ENCODE data around the gene PC.

Gene PC

GRCh38 chr11:66845143-66845875 lies 112.9 kb downstream of the PC start:
- H2AFZ ChIP-seq: no peak overlapping the region
- no peak overlapping the region for H3K4me3 ChIP-seq (ENCODE audit: low read depth, low read length)
- H3K36me3 ChIP-seq (ENCODE audit: control insufficient read depth, insufficient read depth, low read length): no peaks in the 10 kb centered on the region
- no peaks in the 10 kb centered on the region for H3K4me1 ChIP-seq
- no peak for TF ChIP-seq CTCF (IDR thresholded peaks at IDR 0.05)
- H3K27me3 ChIP-seq (ENCODE audit: control insufficient read depth, insufficient read depth, low read length): no peaks in the 10 kb centered on the region
- no peak overlapping the region for H3K4me2 ChIP-seq (ENCODE audit: low read length)
- H3K79me2 ChIP-seq: peaks cover 13% of the 10 kb centered on the region
- H3K9ac ChIP-seq: no peak overlapping the region
- H3K9me3 ChIP-seq (ENCODE audit: control insufficient read depth, low read length): no peaks in the 10 kb centered on the region
- H3K27ac ChIP-seq: no peak overlapping the region

DNA sequence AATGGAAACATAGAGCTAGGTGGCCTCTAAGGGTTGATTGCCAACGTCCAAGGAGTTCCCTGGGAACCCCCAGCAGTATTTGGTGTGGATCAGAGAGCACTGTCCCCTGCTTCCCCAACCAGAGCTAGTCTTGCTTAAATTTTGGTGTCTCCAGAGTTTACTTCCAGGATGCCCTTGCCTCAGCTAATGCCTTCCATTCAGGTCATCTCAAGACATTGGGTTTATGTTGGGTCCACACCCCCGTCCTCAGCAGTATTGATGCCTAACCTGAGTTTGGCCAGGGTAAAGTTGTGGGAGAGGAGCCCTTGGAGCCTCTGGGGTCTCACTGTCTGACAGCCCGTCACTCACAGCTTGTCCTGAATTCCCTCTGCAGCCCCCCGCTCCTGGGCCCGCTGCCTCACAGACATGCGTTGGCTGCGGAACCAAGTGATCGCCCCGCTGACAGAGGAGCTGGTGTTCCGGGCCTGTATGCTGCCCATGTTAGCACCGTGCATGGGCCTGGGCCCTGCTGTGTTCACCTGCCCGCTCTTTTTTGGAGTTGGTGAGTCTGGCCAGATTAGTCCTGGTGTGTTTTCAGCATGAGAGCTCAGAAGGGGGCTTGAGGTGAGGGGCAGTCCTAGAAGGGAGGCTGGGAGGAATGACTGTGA lies 113.6 kb downstream of the PC start:
- no peaks in the 10 kb centered on the region for H3K9me3 ChIP-seq (ENCODE audit: control insufficient read depth, low read length)
- H3K27me3 ChIP-seq (ENCODE audit: control insufficient read depth, insufficient read depth, low read length): no peaks in the 10 kb centered on the region
- no peaks in the 10 kb centered on the region for H3K36me3 ChIP-seq (ENCODE audit: control insufficient read depth, insufficient read depth, low read length)
- no peak overlapping the region for H3K9ac ChIP-seq
- no peaks in the 10 kb centered on the region for H3K4me1 ChIP-seq
- H3K4me2 ChIP-seq (ENCODE audit: low read length): peak overlapping the region; percentile 89
- H3K79me2 ChIP-seq: peaks cover 13% of the 10 kb centered on the region
- no peak overlapping the region for H2AFZ ChIP-seq
- H3K4me3 ChIP-seq (ENCODE audit: low read depth, low read length): peak overlapping the region; percentile 92
- TF ChIP-seq CTCF (IDR thresholded peaks at IDR 0.05): no peak
- no peak overlapping the region for H3K27ac ChIP-seq

DNA sequence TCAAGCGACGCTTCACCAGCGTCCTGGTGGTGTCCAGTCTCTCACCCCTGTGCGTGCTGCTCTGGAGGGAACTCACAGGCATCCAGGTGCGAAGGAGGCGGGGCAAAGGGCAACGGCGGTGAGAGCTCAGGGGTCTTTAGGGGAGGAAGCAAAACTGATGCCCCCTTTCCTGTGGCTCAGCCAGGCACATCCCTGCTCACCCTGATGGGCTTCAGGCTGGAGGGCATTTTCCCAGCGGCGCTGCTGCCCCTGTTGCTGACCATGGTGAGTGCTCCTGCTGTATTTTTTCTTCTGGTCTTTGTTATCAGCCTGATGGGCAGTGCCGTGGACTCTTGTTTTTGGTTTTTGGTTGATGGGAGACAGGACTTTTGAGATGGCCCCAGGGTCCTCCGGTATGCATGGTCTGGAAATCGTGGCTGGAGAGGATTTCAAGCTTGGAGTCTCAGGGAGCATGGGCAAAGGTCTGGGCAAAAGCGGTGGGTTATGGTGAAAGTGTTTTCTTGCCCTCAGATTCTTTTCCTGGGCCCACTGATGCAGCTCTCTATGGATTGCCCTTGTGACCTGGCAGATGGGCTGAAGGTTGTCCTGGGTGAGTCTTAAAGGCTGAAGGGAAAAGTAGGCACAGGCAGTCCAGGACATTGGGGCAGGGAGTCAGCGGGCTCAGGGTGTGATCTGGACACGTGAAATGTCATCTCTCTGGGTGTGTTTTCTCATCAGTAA lies 114.2 kb downstream of the PC start:
- H3K36me3 ChIP-seq (ENCODE audit: control insufficient read depth, insufficient read depth, low read length): no peaks in the 10 kb centered on the region
- no peaks in the 10 kb centered on the region for H3K27me3 ChIP-seq (ENCODE audit: control insufficient read depth, insufficient read depth, low read length)
- peaks cover 13% of the 10 kb centered on the region for H3K79me2 ChIP-seq
- H2AFZ ChIP-seq: peak overlapping the region; percentile 81
- no peaks in the 10 kb centered on the region for H3K9me3 ChIP-seq (ENCODE audit: control insufficient read depth, low read length)
- peak overlapping the region; percentile 89 for H3K4me2 ChIP-seq (ENCODE audit: low read length)
- H3K27ac ChIP-seq: peak overlapping the region; percentile 83
- no peak for TF ChIP-seq CTCF (IDR thresholded peaks at IDR 0.05)
- no peaks in the 10 kb centered on the region for H3K4me1 ChIP-seq
- peak overlapping the region; percentile 92 for H3K4me3 ChIP-seq (ENCODE audit: low read depth, low read length)
- H3K9ac ChIP-seq: peak overlapping the region; percentile 89

DNA sequence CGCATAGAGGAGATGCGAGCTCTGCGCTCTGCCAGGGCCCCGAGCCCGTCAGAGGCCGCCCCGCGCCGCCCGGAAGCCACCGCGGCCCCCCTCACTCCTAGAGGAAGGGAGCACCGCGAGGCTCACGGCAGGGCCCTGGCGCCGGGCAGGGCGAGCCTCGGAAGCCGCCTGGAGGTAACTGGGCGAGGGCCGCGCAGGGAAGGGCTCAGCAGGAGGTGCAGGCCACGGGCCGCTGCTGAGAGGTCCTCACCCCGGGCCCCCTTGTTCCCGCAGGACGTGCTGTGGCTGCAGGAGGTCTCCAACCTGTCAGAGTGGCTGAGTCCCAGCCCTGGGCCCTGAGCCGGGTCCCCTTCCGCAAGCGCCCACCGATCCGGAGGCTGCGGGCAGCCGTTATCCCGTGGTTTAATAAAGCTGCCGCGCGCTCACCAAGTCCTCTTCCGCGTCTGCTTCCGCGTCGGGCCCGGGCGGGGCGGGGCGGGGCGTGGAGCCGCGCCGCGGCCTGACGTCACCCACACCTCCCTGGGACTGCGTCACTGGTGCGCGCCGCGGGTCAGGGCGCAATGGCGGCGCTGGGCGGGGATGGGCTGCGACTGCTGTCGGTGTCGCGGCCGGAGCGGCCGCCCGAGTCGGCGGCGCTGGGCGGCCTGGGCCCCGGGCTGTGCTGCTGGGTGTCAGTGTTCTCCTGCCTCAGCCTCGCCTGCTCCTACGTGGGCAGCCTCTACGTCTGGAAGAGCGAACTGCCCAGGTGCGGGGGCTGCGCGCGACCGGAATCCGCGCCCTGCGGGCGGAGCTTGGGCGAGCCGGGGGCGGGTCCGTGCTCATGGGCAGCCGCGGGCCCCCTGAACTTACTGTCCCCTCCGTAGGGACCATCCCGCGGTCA lies 115.0 kb downstream of the PC start, which contains the start of gene RCE1:
TSS of gene RCE1 (plus strand) at position 546 of the 880 bp plus-strand sequence. CDS start at position 561, 15 bp downstream.
- Histone ChIP-seq H3K9me3 (ENCODE audit: control insufficient read depth, low read length) (no peaks in the 10 kb centered on the region), H3K79me2 (peaks cover 13% of the 10 kb centered on the region), H3K36me3 (ENCODE audit: control insufficient read depth, insufficient read depth, low read length) (no peaks in the 10 kb centered on the region), H2AFZ (peak within 1 kb of the TSS; percentile 81), H3K27me3 (ENCODE audit: control insufficient read depth, insufficient read depth, low read length) (no peaks in the 10 kb centered on the region), H3K27ac (peak within 1 kb of the TSS; percentile 83), H3K4me1 (no peaks in the 10 kb centered on the region), H3K4me2 (ENCODE audit: low read length) (peak within 1 kb of the TSS; percentile 89), H3K4me3 (ENCODE audit: low read depth, low read length) (peak within 1 kb of the TSS; percentile 92), H3K9ac (peak within 1 kb of the TSS; percentile 89)
- no peak for TF ChIP-seq CTCF (IDR thresholded peaks at IDR 0.05)

Data from parathyroid adenoma (tissue), 2 donors.